Upper lobe of right lung (tissue), 1 donor: ENCODE measurements around the gene OR1E2. TPM values are rescaled to one million over a fixed set of nuclear protein-coding genes. Genes with fewer than 3 reads are reported as not detected.
A peak's percentile ranks its signal among the peaks of the same experiment; 100 is the strongest.
"Not testable (repeated sequence)": the region's sequence is repeated elsewhere in the genome, so short reads cannot be mapped to it uniquely, and the experiment has no call there.

Experiments used
- ATAC-seq: fragments of 200-7000 bp; cut with Tn5 transposase; one replicate; pipeline ENCODE4 v1.9.1; 2020; ENCODE audit warnings: mild to moderate bottlenecking, moderate library complexity
- DNase-seq: peaks from one replicate; pipeline ENCODE4 v3.0.0-alpha.2; 2020
- H3K27ac ChIP-seq: fragments of 200-600 bp; one replicate; pipeline ENCODE4 v1.8.0; 2022
- H3K27me3 ChIP-seq: fragments of 200-600 bp; one replicate; pipeline ENCODE4 v1.8.0; 2022; ENCODE audit warnings: mild to moderate bottlenecking
- H3K36me3 ChIP-seq: fragments of 200-600 bp; one replicate; pipeline ENCODE4 v1.8.0; 2022
- H3K4me1 ChIP-seq: fragments of 200-600 bp; one replicate; pipeline ENCODE4 v1.8.0; 2022
- H3K4me3 ChIP-seq: fragments of 200-600 bp; one replicate; pipeline ENCODE4 v1.8.0; 2022; ENCODE audit warnings: mild to moderate bottlenecking
- H3K9me3 ChIP-seq: fragments of 200-600 bp; one replicate; pipeline ENCODE4 v1.8.0; 2022
- intact Hi-C: fragments of 100-400 bp; cut with DNase I; formaldehyde crosslinking; loops from one replicate; pipeline ENCODE4 v1.11.0; 2022
- total RNA-seq: library from RNA; stranded (reverse); fragmentation: NEBNext Ultra II Directional; extraction: Animal tissue kit (Norgen Biotek cat#: 25700); gene quantifications from one replicate; pipeline ENCODE4 v1.2.1, GENCODE V29; 2021
- TF ChIP-seq, protein P1 (sequence below): fragments of 200-600 bp; IDR thresholded peaks from one replicate; pipeline ENCODE4 v1.8.0; 2022; ENCODE audit warnings: antibody characterized with exemption
- donor health status: DM: no; HTN: yes; CAD: no; lungs with severe emphysema.

The OR1E2 gene
- total RNA-seq, 1 donor from 2014 or later = not detected

DNA sequence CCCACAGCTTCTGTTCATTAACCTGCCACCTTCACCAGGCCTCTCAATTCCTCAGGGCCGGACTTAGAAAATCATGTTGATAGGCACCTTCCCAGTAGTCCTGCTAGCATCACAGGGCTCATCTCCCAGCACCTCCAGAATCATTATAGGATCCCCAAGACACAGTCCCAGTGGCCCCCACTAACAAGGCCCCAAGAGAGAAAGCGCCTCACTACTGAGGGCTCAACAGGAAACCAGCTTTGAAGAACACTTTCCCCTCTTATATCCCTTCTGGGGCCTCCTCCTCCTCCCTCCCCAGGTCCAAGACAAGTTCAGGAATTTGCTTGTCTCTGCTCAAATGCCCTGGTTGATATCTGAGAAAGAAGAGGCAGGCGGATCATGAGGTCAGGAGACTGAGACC is 22.6 kb downstream of the OR1E2 start, which contains the start of gene OR3A3:
Gene OR3A3 (plus strand): TSS at position 301 of the 400 bp plus-strand sequence.
- ATAC-seq (no peak), DNase-seq (no peak)
- Histone ChIP-seq H3K36me3 (no peaks in the 10 kb centered on the region), H3K9me3 (no peaks in the 10 kb centered on the region), H3K4me3 (no peak within 1 kb of the TSS), H3K4me1 (no peaks in the 10 kb centered on the region), H3K27ac (no peak within 1 kb of the TSS), H3K27me3 (no peaks in the 10 kb centered on the region)
- intact Hi-C loops = no loop called here
- TF ChIP-seq, protein P1, sequence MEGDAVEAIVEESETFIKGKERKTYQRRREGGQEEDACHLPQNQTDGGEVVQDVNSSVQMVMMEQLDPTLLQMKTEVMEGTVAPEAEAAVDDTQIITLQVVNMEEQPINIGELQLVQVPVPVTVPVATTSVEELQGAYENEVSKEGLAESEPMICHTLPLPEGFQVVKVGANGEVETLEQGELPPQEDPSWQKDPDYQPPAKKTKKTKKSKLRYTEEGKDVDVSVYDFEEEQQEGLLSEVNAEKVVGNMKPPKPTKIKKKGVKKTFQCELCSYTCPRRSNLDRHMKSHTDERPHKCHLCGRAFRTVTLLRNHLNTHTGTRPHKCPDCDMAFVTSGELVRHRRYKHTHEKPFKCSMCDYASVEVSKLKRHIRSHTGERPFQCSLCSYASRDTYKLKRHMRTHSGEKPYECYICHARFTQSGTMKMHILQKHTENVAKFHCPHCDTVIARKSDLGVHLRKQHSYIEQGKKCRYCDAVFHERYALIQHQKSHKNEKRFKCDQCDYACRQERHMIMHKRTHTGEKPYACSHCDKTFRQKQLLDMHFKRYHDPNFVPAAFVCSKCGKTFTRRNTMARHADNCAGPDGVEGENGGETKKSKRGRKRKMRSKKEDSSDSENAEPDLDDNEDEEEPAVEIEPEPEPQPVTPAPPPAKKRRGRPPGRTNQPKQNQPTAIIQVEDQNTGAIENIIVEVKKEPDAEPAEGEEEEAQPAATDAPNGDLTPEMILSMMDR = no peak

DNA sequence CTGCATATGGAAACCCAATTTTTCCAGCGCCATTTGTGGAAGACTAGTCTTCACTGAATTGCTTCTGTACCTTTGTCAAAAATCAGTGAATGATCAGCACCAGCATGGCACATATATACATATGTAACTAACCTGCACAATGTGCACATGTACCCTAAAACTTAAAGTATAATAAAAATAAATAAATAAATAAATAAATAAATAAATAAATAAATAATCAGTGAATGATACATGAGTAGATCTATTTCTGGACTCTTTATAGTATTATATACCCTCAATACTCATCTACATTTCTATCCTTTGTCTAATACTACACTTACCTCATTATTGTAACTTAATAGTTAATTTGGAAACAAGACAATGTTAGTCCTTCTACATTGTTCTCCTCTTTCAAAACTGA is 29.8 kb downstream of the OR1E2 start:
- H3K36me3 ChIP-seq, ATAC-seq, H3K9me3 ChIP-seq, DNase-seq, H3K27ac ChIP-seq, H3K4me3 ChIP-seq, intact Hi-C loops, H3K4me1 ChIP-seq, H3K27me3 ChIP-seq: not testable (repeated sequence)

DNA sequence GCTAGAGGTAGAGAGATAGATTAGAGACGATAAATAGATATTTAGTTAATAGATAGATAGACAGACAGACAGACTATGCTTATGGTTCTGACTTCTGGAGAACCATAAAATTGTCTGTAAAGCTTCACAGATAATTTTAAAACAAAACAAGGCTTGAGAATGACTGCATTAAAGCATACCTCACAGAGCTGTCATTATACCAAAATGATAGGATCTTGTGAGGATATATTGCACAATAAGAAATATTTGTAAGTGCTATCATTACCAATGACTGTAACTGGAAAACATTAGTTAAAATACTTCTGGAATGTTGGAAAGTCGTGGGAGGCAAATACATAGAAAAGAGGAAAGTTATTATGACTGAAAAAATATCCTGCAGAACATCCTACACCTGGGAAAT is 31.9 kb downstream of the OR1E2 start:
- ATAC-seq (no peak), DNase-seq (no peak)
- TF ChIP-seq, protein P1 = no peak
- Histone ChIP-seq H3K27me3 (no peaks in the 10 kb centered on the region), H3K9me3 (no peaks in the 10 kb centered on the region), H3K27ac (no peak overlapping the region), H3K36me3 (no peaks in the 10 kb centered on the region), H3K4me3 (no peak overlapping the region), H3K4me1 (no peaks in the 10 kb centered on the region)
- intact Hi-C loops = no loop called here

DNA sequence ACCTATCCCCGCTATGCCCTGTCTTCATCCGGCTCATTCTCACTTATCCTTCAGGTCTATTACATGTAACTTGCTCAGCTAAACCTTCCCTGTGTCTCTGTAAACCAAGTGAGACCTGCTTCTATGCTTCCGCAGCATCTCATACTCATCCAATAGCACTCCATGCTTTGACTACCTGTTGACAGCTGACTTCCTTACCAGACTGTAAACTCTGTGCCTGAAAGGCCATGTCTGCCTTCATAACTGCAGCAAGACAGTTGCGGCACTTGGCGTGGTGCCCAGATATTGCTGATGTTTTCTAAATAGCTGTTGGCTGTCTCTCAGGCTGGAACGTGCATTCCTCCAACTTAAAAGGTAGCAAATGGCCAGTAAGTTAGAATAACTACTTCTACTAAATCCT is 33.6 kb downstream of the OR1E2 start:
- Histone ChIP-seq H3K36me3 (no peaks in the 10 kb centered on the region), H3K27ac (no peak overlapping the region), H3K27me3 (peaks cover 3% of the 10 kb centered on the region), H3K9me3 (no peaks in the 10 kb centered on the region), H3K4me3 (no peak overlapping the region), H3K4me1 (no peaks in the 10 kb centered on the region)
- TF ChIP-seq, protein P1 = no peak
- intact Hi-C loops = no loop called here
- DNase-seq (no peak), ATAC-seq (no peak)

DNA sequence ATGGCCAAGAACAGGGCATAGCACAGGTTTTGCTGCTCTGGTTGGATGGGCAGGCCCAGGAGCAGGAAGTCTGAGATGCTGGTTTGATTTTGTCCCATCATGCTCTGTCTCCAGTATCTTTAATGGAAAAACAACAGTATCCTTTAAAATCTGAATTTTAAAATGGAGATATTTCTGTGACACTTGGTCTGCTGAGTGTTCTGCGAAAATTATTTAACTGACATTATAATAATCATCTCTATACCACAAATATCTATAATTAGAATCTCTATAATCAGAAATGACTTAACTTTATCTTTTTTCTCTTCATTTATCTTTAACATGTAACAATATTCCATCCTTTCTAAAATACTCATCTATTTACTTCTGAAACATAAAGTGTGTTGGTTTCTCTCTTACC is 35.3 kb downstream of the OR1E2 start, which contains the start of gene OR1E1:
Gene OR1E1 (minus strand): TSS at position 101 of the 400 bp plus-strand sequence. CDS start 0 bp downstream, at position 101.
- DNase-seq (no peak), ATAC-seq (no peak)
- Histone ChIP-seq H3K27ac (no peak within 1 kb of the TSS), H3K9me3 (no peaks in the 10 kb centered on the region), H3K4me3 (no peak within 1 kb of the TSS), H3K27me3 (peaks cover 6% of the 10 kb centered on the region), H3K36me3 (no peaks in the 10 kb centered on the region), H3K4me1 (no peaks in the 10 kb centered on the region)
- intact Hi-C loops = no loop called here
- TF ChIP-seq, protein P1 = no peak

DNA sequence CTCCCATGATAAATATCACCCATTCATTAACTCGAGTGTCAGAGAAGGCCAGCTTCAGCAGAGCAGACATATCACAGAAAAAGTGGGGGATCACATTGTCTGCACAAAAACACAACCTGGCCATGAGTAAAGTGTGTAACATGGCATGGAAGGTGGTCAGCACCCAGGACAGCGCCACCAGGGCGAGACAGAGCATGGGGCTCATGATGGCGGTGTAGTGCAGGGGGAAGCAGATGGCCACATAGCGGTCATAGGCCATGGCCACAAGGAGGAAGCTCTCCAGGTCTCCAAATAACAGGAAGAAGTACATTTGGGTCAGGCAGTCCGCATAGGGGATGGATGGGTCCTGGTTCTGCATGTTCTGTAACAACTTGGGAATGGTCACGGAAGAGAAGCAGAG is 35.8 kb downstream of the OR1E2 start:
- H3K36me3 ChIP-seq, H3K27me3 ChIP-seq, H3K4me3 ChIP-seq, H3K27ac ChIP-seq, H3K4me1 ChIP-seq, intact Hi-C loops, DNase-seq, H3K9me3 ChIP-seq: not testable (repeated sequence)
- peak; percentile 55 for ATAC-seq

DNA sequence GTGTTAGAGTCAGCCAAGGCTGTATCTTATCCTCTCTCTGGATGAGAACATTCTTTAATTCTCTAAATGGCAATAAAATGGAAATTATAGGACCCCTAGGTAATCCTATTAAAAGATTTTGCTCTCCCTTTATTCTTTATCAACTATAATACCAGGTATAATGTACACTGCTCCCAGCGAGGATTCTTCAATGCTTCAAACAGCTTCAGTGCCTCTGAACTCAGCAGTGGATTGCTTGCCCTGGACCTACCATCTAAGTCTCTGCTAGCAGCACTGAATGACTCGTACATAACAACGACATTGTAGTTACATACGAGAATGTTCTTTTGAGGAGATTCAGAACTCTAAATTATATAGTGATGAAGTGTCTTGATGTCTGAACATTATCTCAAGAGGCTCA is 43.9 kb downstream of the OR1E2 start:
- Histone ChIP-seq H3K4me1 (no peaks in the 10 kb centered on the region), H3K27me3 (peaks cover 36% of the 10 kb centered on the region), H3K9me3 (no peaks in the 10 kb centered on the region), H3K27ac (no peak overlapping the region), H3K4me3 (no peak overlapping the region), H3K36me3 (no peaks in the 10 kb centered on the region)
- intact Hi-C loops = no loop called here
- ATAC-seq (no peak), DNase-seq (no peak)
- TF ChIP-seq, protein P1 = no peak
